Stimulated activated CD8-positive, alpha-beta memory T cell treated with anti-CD3 and anti-CD28 coated beads, Interleukin-7, amount 100 ng/mL, for 24 hours (primary cell): ENCODE measurements around the gene SLC5A2.
"Not testable (repeated sequence)": the region's sequence is repeated elsewhere in the genome, so short reads cannot be mapped to it uniquely, and the experiment has no call there.

Source experiments
- DNase-seq: peaks from one replicate; pipeline ENCODE4 v3.0.0-alpha.2; 2020; ENCODE audit warnings: low read depth

Gene SLC5A2

DNA sequence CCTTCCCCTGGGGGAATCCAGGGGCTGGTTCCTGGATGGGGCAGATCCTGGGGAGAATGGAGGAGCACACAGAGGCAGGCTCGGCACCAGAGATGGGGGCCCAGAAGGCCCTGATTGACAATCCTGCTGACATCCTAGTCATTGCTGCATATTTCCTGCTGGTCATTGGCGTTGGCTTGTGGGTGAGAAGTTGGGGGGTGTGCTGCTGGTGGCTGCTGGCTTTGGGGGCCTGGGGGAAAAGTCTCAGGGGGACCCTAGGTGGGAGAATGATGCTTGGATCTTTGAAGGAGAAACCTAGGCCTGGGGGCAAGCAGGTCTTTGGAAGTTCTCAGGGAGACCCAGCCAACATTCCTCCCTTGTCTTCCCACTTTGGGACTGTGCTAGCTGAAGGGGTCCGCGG, at the start of gene SLC5A2:
TSS of gene SLC5A2 (plus strand) at position 43 of the 400 bp plus-strand sequence. CDS start at position 57, 14 bp downstream.
- no peak for DNase-seq

DNA sequence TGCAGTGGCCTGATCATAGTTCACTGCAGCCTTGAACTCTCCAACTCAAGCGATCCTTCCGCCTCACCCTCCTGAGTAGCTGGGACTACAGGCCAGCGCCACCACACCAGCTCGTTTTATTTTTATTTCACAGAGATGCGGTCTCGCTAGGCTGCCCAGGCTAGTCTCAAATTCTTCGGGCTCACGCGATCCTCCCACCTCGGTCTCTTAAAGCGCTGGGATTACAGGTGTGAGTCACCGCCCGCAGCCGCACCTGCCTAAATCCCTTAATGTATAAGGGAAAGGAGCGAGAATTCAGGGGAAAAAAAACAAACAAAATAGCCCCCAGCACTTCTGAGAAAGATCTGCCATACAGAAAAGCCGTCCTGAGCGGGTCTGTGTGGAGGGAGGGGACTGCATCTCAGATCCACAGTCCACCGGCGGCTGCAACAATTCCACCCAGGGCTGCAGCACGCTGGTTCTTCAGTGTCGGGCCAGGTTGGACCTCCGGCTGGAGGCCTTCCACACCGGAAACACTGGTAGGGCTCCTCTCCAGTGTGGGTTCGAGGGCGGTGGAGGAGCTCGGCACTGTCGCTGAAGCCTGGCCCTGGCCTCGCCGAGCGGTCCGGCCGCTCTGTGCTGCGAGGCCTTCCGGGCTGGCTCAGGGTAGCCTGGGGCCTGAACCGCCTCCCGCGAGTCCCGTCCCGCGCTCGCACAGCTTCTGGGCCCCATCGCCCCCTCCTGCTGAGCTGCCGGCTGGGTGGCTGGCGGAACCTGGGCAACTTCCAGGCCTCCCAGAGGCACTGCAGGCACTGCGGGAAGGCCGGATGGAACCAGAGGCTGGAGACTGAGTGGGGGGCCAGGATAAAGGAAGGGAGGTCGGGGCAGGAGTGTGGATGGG, 47.3 kb upstream of the SLC5A2 start:
- DNase-seq: no peak

DNA sequence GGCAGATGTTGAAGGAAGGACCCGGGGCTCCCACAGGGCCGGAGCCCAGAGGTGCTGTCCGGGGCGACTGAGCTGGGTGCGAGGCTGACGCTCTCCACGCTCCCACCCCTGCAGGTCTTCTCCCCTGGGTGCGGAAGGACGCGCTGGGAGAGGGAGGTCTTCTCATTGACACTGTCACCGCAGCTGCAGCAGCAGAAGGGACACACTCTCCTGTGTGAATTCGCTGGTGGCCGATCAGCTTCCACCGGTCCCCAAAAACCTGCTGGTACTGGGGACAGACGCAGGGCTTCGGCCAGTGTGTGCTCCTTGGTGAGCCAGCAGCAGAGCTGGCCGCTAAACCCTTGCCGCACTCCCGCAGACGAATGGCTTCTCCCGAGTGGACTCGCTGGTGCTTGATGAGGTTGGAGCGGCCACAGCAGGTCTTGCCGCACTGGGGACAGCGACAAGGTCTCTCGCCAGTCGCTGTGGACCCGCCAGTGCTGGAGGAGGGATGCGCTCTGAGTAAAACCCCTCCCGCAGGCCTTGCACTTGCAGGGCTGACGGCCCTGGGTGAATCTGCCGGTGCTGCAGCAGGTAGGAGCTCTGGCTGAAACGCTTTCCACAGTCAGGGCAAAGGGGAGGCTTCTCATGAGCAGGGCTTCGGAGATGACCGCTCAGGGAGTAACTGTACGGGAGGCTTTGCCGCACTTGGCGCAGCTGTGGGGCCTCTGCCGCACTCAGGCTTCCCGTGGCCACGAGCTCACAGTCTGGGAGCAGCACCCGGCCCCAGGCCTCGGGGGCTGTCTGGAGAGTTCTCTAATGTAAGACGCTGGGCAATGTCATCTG, 46.5 kb upstream of the SLC5A2 start:
- no peak for DNase-seq

DNA sequence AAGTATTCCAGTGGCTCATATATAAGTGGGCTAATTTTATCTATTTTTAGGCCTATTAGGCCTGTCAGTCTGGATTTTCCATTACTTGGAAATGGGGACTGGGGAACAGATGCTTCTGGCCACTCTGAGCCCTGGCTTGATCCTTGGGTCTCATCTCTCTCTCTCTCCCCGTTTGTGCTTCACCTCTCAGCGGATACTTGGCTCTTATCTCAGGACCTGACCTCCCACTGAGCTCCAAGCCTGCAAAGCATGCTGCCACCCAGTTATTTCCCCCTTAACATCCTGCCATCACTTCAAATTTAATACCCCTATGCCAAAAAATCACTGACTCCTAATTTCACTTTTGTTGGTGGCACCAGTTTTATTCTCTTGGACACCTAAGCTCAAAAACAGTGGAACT, 44.5 kb upstream of the SLC5A2 start:
- DNase-seq: no peak

DNA sequence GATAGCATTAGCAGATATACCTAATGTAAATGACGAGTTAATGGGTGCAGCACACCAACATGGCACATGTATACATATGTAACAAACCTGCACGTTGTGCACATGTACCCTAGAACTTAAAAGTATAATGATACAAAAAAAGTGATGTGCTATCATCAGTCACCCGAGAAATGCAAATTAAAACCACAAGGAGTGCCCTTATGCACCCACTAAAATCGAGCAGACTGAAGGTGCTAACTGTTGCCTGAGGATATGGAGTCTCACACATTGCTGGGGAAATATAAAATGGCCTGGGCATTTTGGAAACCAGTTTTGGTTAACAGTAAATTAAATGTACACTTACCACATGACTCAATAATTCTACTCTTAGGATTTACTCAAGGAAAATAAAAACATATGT, 43.9 kb upstream of the SLC5A2 start:
- DNase-seq: not testable (repeated sequence)

DNA sequence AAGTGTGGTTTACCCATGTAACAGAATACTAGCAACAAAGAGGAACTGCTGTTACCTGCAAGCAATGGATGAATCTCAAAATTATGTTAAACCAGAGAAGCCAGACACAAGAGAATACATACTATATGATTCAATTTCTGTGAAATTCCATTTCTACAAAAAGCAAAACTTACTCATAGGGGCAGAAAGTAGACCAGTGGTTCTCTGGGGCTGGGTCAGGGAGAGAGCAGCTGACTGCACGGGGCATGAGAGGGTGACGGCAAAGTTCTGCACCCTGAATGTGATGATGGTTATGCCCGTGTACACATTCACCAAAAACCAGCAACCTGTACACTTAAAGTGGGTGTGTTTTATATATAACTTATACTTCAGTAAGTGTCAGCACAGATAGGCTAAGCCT, 43.4 kb upstream of the SLC5A2 start:
- DNase-seq: no peak

DNA sequence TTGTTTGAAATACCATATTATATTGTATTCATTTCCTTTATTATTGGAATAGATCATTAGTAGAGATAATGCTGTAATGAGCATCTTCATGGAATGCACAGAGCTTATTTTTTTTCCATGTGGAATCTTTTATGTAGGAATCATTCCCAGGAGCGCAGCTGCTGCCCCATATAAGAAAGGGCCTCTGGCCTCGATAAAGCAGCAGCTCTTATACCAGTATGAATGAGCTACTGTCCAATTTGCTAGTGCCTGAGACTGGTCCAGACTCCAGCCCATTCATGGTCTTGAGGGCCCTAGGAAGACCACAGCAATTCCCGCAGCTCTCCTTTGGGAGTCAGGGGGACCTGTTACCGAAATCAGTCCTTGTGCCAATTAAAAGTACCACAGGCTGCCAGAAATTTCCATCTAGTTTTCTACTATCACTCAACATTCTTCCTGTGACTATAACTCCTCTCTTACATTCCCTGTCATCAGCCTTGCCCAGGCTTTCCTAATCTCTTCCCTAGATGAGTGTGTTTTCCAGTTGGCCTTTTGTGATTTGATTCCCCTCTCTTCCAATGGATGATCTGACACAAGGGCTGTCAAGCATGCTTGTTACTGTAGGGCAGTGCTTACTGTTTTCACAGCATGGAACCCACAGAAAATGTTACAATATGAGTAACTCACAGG, 42.3 kb upstream of the SLC5A2 start:
- DNase-seq: no peak

DNA sequence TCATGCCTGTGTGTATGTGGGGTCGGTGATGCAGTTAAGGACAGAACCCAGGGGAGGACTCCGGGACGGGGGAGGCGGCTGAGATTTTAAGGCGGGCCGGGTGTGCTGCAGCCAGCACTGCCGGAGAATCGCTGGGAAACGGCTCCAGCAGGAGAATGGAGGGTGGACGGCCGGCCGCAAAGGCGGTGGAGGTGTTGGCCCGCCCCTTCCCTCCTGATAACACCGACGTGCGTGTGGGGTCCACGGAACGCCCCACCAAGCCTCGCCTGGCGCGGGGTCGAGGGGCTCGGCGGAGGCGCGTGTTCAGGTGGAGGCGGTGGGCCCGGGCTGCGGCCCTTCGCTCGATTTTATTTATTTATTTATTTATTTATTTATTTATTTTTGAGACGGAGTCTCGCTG, 41.0 kb upstream of the SLC5A2 start:
- DNase-seq: no peak

DNA sequence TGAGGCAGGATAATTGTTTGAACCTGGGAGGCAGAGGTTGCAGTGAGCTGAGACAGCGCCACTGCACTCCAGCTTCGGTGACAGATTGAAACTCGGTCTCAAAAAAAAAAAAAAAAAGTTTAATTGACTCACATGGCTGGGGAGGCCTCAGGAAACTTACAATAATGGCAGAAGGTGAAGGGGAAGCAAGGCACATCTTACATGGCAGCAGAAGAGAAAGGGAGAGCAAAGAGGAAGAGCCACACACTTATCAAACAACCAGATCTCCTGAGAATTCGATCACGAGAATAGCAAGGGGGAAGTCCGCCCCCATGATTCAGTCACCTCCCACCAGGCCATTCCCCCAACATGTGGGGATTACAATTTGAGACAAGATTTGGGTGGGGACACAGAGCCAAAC, 37.0 kb upstream of the SLC5A2 start:
- not testable (repeated sequence) for DNase-seq

DNA sequence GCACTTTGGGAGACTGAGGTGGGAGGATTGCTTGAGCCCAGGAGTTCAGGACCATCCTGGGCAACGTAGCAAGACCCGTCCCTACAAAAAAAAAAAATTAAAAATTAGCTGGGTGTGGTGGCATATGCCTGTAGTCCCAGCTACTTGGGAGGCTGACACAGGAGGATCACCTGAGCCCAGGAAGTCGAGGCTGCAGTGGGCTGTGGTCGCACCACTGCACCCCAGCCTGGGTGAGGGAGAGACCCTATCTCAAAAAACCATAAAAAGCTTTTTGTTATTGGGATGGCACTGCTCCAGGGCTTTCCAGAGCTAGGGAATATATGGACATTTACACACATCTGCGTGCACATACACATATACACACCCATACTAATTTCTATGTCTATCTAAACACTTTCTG, 31.7 kb upstream of the SLC5A2 start:
- DNase-seq: no peak

DNA sequence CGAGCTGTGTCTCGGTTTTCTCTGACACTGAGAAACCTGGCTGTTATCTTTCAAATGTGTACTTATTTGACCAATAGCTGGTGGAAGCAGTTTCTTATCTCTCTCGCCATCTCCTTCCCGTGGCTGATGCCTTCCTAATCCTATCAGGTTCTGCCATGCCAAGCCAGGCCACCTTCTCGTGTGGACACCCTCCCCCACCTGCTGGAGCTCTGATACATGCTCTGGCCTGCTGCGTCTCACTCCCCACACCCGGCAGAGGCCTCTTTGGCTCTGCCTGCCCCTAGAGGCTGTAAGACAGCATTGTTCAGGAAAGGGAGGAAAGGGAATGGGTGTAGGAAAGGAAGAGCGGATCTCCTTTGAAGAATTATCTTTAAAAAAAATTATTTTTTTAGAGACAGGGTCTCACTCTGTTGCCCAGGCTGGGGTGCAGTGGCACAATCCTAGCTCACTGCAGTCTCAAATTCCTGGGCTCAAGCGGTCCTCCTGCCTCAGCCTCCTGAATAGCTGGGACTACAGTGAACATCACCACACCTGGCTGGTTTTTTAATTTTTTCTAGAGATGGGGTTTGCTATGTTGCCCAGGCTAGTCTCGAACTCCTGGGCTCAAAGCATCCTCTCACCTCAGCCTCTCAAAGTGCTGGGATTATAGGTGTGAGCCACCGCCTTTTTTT, 31.1 kb upstream of the SLC5A2 start:
- no peak for DNase-seq

DNA sequence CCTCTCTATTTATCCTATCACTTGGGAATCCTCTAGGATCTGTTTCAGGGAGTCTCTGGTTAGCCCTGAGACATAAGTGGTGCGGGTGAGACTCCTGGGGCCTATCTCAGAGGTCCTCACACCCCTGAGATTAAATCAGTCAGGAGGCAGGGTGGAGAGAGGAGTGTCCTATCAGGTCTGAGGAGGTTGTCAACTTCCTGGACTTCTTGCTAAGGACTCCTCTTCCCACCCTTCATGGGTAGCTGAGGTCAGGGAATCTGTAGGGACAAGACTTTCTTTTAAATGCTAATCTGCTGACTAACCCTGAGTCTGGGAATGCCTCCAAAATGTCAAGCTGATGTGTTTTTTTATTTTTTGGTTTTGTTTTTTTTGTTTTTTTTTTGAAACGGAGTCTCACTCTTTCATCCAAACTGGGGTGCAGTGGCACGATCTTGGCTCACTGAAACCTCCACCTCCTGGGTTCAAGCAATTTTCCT, 30.3 kb upstream of the SLC5A2 start:
- no peak for DNase-seq

DNA sequence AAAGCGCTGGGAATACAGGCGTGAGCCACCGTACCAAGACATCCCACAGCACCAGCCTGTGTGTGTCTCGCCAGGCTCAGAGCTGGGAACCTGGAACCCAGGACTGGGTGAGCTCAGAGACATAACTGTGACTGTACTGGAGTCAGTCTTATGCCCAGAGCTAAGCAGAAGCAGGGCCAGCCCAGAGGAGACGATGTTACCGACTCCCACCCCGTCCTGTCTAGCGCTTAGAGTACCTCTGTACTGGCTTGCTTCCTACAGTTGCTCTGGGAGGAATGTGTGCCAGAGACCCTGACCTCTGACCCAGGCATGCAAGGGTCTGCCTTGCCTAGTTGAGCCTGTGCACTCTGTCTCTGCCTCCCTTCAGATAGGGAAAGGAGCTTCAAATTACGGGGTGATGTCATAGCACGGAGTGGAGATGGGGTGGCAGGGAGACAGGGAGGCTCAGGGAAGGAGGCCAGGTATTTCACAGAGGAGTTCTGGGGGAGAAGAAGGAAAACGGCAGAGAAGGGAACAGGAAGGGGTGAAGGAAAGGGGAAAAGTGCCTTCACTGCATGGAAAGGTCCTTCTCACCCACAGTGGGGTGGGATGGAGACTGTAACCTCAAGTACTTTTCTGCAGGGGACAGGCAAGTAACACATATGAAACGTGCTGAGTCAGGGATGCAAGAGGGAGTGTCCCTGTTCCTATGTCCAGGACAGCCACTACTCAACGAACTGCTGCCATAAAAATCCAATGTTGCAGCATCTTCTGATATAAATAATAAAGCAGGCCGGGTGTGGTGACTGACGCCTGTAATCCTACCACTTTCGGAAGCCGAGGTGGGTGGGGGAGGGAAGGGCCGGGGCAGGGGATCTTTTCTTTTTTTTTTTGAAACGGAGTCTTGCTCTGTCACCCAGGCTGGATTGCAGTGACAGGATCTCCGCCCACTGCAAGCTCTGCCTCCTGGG, 29.4 kb upstream of the SLC5A2 start:
- no peak for DNase-seq

DNA sequence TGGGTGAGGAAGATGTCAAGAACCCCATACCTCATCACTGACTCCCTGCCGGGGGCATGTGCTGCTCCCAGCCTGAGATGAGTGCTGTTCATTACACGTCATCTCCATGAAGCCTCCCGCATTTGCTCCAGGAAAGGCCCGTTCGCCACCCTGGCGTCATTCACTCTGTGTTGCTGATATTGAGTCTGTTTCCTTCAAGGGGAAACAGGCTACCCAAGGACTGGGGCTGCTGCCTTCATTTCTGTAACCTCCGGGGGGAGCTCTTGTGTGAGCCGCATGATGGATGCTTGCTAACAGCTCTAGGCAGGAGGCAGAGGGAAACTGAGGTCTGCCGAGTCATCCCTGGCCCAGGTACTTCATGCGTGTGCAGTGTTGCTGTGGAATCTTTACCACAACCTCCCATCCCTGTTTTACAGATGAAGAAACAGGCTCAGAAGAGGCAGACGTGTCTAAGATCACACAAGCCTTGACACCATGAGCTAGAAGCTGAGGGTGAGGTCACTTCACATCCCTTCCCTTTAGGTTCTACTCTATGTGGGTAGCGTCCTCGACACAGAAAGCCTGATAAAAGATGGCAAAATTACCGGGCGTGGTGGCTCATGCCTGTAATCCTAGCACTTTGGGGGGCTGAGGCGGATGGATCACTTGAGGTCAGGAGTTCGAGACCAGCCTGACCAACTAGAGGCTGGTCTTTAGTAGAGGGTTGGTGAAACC, 27.2 kb upstream of the SLC5A2 start:
- DNase-seq: no peak

DNA sequence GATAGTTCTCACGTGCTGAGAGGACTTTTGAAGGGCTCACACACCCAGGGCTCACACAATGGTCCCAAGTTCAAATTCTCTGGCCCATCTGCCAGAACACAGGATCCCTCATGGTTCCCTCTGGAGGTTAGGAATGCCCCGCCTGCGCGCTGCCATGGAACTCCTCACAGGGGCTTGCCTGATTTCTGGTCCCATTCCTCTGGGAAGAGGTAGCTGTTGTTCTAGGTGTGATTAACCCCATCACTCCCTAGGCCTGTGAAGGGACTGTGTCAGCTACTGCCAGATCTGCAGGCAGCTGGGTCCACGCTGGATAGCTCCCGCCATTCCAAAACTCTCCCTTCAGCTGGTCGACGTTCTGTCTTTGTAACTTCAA, 25.9 kb upstream of the SLC5A2 start:
- DNase-seq: no peak

DNA sequence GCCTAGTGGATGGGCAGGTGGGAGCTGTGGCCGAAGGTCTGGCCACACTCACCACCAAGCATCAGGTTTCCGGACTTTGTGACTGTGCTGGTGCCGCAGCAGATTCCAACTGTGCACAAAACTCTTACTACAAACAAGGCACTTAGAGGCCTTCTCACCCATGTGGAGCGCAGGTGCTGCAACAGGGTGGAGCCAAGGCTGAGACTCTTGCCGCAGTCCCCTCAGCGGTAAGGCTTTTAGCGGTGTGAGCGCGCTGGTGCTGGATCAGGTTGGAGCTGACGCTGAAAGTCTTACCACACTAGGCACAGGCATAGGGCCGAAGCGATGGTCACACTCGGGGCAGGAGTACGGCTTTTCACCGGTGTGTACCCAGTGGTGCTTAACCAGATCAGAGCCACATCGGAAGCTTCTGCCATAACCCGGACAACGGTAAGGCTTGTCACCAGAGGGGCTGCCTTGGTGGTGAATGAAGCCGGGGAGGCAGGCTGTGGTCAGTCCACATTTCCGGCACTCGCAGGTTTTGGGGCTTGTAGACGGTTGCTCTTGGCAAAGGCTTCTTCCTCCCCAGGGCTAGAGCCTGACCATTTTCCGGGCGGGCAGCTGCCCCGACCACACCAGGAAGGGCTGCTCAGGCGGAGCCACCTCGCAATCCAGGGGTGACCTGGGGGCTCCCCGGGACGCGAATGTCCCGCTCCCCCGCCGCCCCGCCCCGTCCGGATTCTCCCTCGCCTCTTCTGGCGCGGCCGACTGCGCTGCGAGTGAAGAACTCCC, 24.7 kb upstream of the SLC5A2 start:
- no peak for DNase-seq

DNA sequence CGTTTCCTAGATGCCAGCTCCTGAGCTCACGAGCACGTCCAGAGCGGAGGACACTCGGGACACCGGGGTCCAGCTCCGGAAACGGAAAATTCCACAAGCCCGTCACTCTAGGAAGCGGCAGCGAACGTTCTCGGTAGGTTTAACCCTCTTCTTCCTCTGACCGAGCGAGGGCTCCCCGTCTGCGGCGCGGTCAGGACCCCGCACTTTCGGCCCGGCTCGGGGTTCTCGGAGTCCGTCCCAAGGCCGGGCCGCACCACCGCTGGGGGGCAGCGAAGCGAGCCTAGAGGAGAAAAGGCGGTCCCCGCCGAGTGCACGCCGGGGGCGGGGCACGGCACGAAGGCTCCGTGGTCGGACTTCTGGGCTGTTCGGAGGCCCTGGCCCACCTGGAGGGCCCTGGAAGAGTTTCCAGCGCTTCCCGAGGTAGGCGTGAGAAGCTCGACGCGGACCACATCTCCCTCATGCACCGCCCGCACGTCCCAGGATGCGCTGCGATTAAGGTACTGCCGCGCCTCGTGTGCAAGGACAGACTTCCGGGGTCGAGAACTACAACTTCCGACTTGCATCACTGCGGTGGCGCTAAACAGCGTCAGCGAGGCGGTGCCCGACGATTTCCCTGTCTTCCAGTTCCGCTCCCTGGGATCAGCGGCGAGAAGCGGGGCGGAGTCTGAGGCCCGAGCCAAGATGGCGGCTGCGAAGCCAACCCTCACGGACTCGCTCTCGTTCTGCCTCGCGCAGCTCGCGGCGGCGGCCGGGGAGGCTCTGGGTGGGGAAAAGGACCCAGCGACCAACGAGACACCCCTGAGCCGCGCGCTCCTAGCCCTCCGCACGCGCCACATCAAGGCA, 23.9 kb upstream of the SLC5A2 start, which contains the start of gene ARMC5:
TSS of gene ARMC5 (plus strand) at position 658 of the 843 bp plus-strand sequence. CDS start at position 682, 24 bp downstream.
- DNase-seq: peak; percentile 89
